Muscle layer of duodenum (tissue), 2 donors: Measurements from ENCODE around the gene OPCML.
A peak's percentile ranks its signal among the peaks of the same experiment; 100 is the strongest.

Source experiments
- H3K27ac ChIP-seq: one replicate; pipeline ENCODE4 v1.7.0; 2013; ENCODE audit warnings: mild to moderate bottlenecking, low read length
- H3K27me3 ChIP-seq: one replicate; pipeline ENCODE4 v1.7.0; 2013; ENCODE audit warnings: low read depth, mild to moderate bottlenecking, control low read depth, low read length
- H3K36me3 ChIP-seq, 2 donors: one replicate each; pipeline ENCODE4 v1.7.0; 2013; ENCODE audit warnings: low read length in 2 of 2, control low read depth in 1 of 2, mild to moderate bottlenecking in 1 of 2; ENCODE audit not compliant: insufficient read depth in 2 of 2, control insufficient read depth in 1 of 2
- H3K4me1 ChIP-seq, 2 donors: one replicate each; pipeline ENCODE4 v1.7.0; 2013; ENCODE audit warnings: low read length in 2 of 2, mild to moderate bottlenecking in 2 of 2, control low read depth in 1 of 2, moderate library complexity in 1 of 2; ENCODE audit not compliant: insufficient read depth in 2 of 2, control insufficient read depth in 1 of 2
- H3K4me3 ChIP-seq, 2 donors: one replicate each; pipeline ENCODE4 v1.7.0; 2013; ENCODE audit warnings: low read length in 2 of 2, low read depth in 1 of 2, mild to moderate bottlenecking in 1 of 2
- H3K9me3 ChIP-seq, 2 donors: one replicate each; pipeline ENCODE4 v1.7.0; 2013; ENCODE audit warnings: low read length in 2 of 2, control low read depth in 1 of 2, mild to moderate bottlenecking in 1 of 2; ENCODE audit not compliant: control insufficient read depth in 1 of 2
- donor health status: healthy.

Gene OPCML

DNA sequence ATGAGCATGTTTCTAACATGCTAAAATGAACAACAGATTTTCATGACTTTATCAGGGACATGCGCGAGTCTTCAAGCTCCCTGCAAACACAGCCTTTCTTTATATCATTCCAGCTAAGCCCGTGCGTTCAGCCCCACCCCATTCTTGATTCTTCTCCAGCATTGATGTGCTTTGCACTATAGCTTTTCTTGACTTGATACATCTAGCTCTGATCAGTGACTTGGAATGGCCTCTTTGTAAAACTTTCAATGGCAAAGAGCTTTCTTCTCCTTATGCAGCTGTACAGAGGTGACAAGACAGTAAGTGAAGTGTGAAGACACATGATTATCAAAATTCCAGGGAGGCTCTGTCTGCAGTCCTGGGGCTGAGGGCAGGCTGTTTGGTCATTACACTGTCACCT, 561.0 kb downstream of the OPCML start:
- Histone ChIP-seq H3K27me3 (no peaks in the 10 kb centered on the region), H3K4me3 (no peak overlapping the region), H3K9me3 (no peaks in the 10 kb centered on the region), H3K4me1 (no peaks in the 10 kb centered on the region), H3K36me3 (no peaks in the 10 kb centered on the region), H3K27ac (no peak overlapping the region)

DNA sequence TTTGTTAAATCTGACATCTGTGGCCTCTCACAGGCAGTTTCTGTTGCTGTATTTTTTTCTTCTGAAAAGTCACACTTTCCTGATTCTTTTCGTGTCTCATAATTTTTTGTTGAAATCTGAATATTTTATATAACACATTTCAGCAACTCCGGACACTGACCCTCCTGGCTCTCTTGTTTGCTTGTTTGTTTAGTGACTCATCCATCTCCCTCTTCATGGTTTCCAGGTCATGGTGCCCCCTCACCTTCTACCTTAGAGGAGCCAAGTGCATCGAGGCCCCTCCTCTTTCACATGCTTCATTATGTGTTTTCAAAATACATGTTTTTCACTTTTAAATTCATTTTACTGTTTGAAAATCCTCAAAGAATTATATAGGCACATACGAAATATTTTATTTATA, 562.4 kb downstream of the OPCML start:
- Histone ChIP-seq H3K9me3 (no peaks in the 10 kb centered on the region), H3K27ac (no peak overlapping the region), H3K36me3 (no peaks in the 10 kb centered on the region), H3K4me3 (no peak overlapping the region), H3K27me3 (no peaks in the 10 kb centered on the region), H3K4me1 (no peaks in the 10 kb centered on the region)

DNA sequence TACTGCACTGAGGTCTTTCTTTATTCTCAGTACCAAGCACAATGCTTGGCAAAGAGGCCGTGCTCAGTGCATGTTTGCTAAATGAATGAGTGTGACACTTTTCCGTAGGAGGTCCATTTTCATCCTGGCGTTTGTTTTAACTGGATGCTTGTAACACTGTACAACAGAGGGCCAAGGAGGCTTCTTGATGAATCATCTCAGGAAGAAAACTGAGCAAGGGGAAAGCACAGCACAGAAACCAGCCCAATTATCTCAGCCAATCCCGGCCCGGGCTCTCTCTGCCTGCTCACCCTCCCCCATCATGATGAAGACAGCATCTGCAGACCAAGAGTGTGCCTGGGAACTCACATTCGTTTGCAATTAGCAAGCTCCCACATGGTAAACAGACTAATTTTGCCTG, 570.3 kb downstream of the OPCML start:
- Histone ChIP-seq H3K9me3 (no peaks in the 10 kb centered on the region), H3K36me3 (no peaks in the 10 kb centered on the region), H3K27me3 (no peaks in the 10 kb centered on the region), H3K4me3 (no peak overlapping the region), H3K4me1 (peaks cover 0 to 30% of the 10 kb centered on the region in 2 donors), H3K27ac (no peak overlapping the region)

DNA sequence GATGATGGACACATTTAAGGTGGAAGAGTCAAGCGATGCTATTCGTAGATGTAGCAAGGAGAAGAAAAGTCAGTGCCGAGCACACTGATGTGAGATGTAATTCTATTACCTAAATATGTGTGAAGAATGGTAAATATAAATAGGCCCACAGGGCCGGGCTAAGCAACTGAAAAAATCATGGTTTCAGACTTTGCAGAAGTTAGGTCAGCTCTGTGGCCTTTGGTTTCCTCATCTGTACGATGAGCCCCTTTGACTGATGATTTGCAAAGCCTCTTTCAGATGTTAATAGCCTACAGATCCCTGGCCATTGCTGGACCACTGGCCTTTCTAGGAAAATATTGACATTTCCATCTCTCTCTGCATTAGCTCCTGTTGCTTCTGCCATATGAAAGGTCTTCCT, 570.8 kb downstream of the OPCML start:
- Histone ChIP-seq H3K27ac (no peak overlapping the region), H3K4me1 (peaks cover 0 to 30% of the 10 kb centered on the region in 2 donors), H3K36me3 (no peaks in the 10 kb centered on the region), H3K9me3 (no peaks in the 10 kb centered on the region), H3K4me3 (no peak overlapping the region), H3K27me3 (no peaks in the 10 kb centered on the region)

DNA sequence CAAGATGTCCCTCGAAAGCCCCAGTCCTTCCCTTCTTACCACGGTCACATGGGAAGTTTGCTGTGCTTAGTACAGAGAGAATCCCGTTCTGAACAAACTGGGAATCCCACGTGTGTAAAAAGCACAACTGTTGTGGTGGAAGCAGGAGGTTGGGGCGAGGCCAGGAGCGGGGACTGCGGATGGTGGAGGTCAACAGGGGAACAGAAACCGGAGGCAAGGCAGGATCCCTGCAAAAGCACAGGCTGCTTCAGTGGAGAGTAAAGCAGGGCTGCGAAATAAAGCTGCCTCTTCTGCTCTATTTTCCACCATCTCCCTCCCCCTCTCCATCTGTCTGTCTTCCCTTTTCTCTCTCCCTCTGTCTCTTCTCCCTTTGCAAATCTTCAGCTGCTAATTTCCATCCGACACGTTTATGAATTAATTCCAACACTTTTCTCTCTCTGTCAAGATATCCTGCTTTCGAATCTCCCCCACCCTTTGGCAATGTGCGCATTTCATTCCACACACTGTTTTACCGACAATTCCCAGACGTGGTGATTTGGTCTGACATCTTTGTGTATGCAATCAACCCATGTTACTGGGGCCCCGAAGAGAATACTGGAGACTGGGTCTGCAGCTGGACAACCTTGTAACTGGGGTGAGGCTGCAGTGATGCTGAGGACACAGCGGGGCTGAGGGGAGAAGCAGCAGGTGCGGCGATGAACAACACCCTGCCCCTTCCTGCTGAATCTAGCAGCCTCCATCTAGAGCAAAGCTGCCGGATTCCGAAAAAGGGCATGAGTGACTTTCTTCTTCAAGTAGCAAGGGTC, 571.8 kb downstream of the OPCML start:
- no peak overlapping the region for H3K27ac ChIP-seq

DNA sequence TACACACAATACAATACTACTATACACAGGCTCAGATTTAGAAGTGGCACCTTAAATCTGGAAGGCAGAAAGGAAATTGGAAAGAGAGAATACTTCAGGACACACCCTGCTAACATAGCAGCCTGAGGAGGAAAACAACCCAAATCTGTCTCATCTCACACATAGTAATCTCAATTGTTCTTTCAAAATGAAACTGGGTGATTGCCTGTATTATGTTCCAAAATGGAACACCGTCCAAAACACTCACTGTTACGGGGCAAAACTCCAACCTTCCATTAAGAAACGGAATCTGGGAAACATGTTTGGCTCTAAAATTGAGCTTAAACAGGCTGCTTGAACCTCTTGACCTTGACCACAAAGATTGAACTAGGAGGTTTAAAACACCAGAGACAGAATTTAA, 572.6 kb downstream of the OPCML start:
- Histone ChIP-seq H3K4me1 (peaks cover 0 to 30% of the 10 kb centered on the region in 2 donors), H3K36me3 (no peaks in the 10 kb centered on the region), H3K4me3 (no peak overlapping the region), H3K9me3 (no peaks in the 10 kb centered on the region), H3K27me3 (no peaks in the 10 kb centered on the region), H3K27ac (no peak overlapping the region)

More for the DNA sequence above, 571.8 kb downstream of the OPCML start:
- Histone ChIP-seq H3K9me3 (no peaks in the 10 kb centered on the region), H3K4me3 (no peak overlapping the region), H3K27me3 (no peaks in the 10 kb centered on the region), H3K36me3 (no peaks in the 10 kb centered on the region), H3K4me1 (peaks cover 0 to 30% of the 10 kb centered on the region in 2 donors)

DNA sequence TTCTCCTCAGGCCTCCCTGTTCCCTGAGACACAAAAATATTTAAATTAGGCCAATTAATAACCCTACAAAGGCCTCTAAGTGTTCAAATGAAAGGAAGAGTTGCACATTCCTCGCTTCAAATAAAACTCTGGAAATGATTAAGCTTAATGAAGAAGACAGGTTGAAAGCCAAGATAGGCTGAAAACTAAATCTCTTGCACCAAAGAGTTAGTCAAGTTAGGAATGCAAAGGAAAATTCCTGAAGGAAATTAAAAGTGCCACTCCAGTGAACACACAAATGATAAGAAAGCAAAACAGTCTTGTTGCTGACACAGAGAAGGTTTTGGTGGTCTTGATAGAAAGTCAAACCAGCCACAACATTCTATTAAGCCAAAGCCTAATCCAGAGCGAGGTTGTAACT, 574.4 kb downstream of the OPCML start:
- H3K9me3 ChIP-seq: no peaks in the 10 kb centered on the region
- H3K4me1 ChIP-seq: peaks cover 0 to 30% of the 10 kb centered on the region in 2 donors
- H3K4me3 ChIP-seq: no peak overlapping the region
- H3K27me3 ChIP-seq: no peaks in the 10 kb centered on the region
- H3K36me3 ChIP-seq: no peaks in the 10 kb centered on the region
- no peak overlapping the region for H3K27ac ChIP-seq

DNA sequence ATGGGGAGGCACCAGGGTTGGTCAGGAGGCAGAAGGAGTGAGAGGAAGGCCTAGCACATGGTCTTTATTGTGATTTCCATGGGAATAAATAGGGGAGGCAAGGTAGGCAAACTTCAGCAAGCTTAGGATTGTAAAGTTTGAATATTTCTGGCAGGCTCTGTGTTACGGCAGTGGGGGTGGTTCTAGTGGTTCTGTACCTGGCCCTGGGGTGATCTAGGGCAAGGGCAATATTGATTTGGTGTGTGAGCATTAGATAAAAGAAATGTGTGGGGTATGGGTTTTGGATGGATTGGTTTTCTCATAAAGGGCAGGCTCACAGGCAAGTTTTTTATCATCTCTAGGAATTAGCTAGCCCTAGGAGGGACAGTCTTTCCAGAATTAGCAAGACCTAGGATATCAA, 584.0 kb downstream of the OPCML start:
- peaks cover 3% of the 10 kb centered on the region for H3K27me3 ChIP-seq
- no peak overlapping the region for H3K4me3 ChIP-seq
- no peaks in the 10 kb centered on the region for H3K36me3 ChIP-seq
- H3K4me1 ChIP-seq: peaks cover 0 to 7% of the 10 kb centered on the region in 2 donors
- no peak overlapping the region for H3K27ac ChIP-seq
- no peaks in the 10 kb centered on the region for H3K9me3 ChIP-seq

DNA sequence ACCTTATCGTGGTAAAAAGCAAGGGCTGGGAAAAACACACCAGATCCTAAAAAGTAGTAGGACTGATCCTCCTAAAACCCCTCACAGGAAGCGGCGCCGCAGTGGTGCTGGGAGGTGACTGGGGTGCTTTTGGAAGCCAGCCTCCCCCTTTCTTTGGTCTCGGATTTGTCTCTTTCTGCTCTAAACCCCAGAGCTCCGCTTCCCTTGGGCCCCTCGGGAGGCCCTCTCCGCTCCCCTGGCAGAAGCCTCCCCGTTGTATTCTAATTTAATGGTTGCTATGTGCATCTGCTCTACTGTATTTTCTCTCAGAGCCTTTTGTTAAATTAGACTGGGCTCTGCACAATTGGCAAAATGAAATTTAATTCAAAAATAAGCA, 587.7 kb downstream of the OPCML start:
- Histone ChIP-seq H3K27ac (no peak overlapping the region), H3K9me3 (no peaks in the 10 kb centered on the region), H3K4me1 (peaks cover 0 to 13% of the 10 kb centered on the region in 2 donors), H3K36me3 (no peaks in the 10 kb centered on the region), H3K4me3 (no peak overlapping the region), H3K27me3 (peaks cover 7% of the 10 kb centered on the region)

DNA sequence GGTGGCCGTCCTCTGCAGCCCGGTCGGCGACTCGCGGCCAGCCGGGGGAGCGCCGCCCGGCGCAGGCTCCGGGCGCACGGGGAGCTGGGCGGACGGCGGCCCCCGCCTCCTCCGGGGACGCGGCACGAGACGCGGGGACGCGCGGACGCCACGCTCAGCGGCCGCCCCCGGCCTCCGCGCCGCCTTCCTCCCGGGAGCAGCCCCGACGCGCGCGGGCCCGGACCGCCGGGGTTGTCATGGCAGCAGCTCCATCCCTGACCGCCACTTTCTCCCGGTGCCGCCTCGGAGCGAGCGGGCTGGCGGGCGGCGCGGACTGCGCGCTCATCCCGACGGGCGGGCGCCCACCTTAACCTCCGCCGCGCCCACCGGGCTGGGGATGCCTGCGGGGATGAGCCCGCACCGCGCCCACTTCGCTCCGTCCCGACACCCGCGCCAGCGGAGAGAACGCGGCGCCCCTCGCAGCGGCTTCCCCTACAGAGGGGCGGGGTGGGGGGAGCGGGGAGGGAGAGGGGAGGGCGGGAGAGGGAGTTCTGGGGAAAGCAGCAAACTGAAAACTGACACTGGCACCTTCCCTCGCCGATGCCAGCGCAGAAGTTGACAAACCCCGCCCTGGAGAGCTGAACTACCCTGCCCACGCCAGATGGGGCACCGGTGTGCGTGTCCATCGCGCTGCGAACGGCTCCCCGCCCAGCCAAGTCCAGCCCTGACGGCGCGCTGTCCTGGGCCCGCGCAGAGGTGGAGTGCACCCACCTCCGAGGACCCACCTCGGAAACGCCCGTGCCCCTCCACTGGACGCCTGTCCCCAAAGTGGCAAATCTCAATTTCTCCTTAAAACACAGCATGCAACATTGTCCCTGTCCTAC, 588.4 kb downstream of the OPCML start:
- Histone ChIP-seq H3K4me1 (peaks cover 0 to 13% of the 10 kb centered on the region in 2 donors), H3K4me3 (peak overlapping the region in 1 of 2 donors; percentile 37), H3K27me3 (peaks cover 7% of the 10 kb centered on the region), H3K27ac (no peak overlapping the region), H3K9me3 (no peaks in the 10 kb centered on the region), H3K36me3 (no peaks in the 10 kb centered on the region)

DNA sequence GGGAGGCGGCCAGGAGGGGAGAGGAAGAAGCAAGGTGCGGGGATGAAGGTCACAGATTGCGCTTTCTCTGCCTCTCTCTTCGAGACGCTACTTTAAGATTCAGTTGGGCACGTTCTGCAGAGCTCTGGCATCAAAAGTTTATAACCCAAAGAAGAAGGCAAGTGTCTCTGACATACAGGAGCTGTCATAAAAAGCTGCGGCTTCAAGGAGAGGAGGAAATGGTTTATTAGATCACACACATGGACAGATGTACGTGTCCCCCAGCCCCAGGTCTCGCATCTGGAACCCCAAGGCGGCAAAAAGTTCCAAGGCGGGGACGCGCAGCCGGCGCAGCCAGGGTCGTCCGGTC, 589.0 kb downstream of the OPCML start:
- Histone ChIP-seq H3K9me3 (no peaks in the 10 kb centered on the region), H3K4me3 (peak overlapping the region in 1 of 2 donors; percentile 37), H3K36me3 (no peaks in the 10 kb centered on the region), H3K4me1 (peaks cover 0 to 13% of the 10 kb centered on the region in 2 donors), H3K27me3 (peaks cover 7% of the 10 kb centered on the region), H3K27ac (no peak overlapping the region)
